HG02885 (cell line): ENCODE data around the gene ATG2B.
"Not testable (repeated sequence)": the region's sequence is repeated elsewhere in the genome, so short reads cannot be mapped to it uniquely, and the experiment has no call there.

ENCODE experiments used
- ATAC-seq: cut with Tn5 transposase; IDR thresholded peaks from one replicate; pipeline ENCODE4 v1.9.1; 2021; ENCODE audit warnings: mild to moderate bottlenecking; ENCODE audit not compliant: unreplicated experiment, poor library complexity

The ATG2B gene

GRCh38 chr14:96376093-96376492 lies 13.0 kb upstream of the ATG2B start:
- ATAC-seq, result no peak

- no peak for ATAC-seq
Observed at GRCh38 chr14:96373538-96373937, 10.4 kb upstream of the ATG2B start.

DNA sequence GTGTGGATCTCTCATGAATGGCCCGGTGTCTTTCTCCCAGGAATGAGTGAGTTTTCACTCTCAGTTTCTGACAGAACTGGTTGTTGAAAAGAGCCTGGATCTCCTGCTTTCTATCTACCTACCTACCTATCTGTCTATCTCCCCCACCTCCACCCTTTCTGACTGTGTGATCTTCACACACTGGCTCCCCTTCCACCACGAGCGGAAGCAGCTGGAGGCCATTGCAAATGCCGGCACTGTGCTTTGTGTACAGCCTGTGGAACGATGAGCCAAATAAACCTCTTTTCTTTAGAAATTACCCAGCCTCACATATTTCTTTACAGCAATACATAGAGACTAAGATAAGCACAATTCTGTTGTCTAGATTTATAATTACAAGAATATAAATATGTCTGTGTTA lies 7.4 kb upstream of the ATG2B start:
- ATAC-seq, result no peak

GRCh38 chr14:96368534-96368933 lies 5.4 kb upstream of the ATG2B start:
- no peak for ATAC-seq

GRCh38 chr14:96364962-96365361 lies 1.8 kb upstream of the ATG2B start:
- ATAC-seq, result no peak

DNA sequence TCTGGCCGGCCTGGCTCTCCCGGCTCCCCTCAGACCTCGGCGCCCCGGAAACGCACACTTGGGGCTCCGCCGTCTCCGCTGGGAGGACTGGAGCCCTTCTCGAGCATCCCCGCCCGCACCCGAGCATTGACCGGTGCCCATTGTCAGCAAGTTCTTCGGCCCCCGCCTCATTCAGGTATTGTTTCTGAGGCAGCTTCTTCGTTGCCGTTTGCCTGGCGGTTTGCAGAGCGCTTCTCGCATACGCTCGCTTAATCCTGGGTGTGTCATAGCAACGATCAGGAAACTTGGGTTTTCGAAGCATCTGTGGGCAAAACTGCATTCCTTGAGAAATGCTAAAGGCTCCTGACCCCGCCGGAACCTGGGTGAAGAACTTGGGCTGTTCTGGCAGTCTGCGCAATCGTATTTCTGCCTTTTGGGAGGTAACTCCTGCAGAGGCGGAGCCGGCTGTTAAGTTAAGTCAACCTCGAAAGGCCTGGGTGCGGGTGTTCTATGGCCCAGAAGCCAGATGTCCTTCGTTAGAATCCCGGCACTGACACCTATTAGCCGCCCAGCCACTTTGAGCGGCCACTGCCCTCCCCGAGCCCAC lies 703 bp upstream of the ATG2B start:
- ATAC-seq, result peak; percentile 33

DNA sequence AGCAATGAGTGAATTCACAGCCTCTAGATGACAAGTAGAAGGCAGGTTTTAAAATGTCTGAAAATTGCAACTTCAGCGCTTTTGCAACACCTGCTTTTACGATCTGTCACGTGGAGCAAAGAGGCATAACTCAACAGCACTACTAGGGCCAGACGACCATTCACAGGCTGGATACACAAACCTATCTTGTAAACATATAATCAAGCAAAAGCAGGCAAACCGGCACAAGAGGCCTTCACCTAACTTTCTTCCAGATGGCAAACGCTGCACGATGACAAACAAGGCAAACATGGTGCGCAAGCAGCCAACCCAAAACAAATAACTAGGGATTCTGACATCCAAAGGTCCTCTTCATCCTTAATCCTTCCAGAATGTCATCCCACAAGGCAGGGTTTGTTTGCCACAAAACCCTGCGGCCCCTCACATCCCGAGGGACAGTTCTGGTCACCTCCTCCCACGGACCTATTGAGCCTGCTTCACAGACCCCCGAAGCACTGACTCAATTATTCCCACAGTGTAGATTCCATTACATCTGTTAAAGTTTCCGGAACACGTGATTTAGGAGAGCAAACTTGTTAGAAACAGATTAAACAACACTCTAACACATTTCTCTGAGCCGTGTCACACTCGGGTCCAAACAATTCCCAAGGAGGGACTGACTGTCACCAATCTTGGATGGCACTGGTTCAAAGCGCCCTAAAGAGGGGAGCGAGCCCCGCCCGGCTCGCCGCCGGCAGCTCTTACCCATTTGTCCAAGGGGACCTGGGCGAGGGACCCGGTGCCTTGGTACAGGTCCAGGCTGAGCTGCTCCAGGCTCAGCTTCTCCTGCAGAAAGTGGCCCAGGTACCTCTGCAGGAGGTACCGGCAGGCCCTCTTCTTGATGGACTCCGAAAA lies 823 bp downstream of the ATG2B start:
- peak; percentile 28 for ATAC-seq

DNA sequence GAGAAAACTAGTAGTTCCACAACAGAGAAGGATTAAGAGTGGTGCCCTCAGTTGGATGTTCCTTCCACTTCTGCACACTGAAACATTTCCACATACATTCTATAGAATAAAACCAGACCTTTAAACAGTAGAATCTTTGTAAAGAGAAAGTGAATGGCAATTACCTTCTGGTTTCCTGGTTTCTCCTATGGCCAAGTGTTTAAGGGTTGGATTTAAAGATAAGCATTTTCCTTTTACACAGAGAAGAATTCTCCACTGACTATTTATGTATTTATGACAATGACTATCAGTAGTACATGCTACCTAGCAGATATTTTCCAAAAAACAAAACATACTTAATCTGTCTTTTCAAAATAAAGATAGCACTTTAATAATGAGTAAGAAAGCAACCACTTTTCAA lies 3.2 kb downstream of the ATG2B start:
- ATAC-seq, result no peak

- ATAC-seq, result no peak
Observed at GRCh38 chr14:96357216-96357615, 5.9 kb downstream of the ATG2B start.

DNA sequence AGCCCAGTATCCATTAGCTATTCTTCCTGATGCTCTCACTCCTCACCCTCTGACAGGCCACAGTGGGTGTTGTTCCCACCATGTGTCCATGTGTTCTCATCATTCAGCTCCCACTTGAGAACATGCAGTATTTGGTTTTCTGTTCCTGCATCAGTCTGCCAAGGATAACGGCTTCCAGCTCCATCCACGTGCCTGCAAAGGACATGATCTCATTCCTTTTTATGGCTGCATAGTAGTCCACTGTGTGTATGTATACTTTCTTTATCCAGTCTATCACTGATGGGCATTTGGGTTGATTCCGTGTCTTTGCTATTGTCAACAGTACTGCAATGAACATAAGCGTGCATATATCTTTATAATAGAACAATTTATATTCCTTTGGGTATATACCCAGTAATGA lies 8.9 kb downstream of the ATG2B start:
- ATAC-seq, result no peak

- ATAC-seq, result no peak
Observed at GRCh38 chr14:96352708-96353107, 10.4 kb downstream of the ATG2B start.

DNA sequence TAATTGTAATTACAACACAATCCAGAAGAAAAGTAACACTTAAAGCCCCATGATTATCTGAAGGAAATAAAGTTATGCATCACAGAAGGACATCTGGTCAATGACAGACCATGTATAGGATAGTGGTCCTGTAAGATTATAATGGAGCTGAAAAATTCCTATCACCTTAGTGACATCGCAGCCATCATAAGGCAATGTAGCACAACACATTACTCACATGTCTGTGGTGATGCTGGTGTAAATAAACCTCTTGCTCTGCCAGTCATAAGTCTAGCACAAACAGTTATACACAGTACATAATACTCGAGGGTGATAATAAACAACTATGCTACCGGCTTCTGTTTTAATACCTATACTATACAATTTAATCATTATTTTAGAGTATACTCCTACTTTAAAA lies 11.2 kb downstream of the ATG2B start:
- ATAC-seq, result no peak

GRCh38 chr14:96349286-96350075 lies 13.7 kb downstream of the ATG2B start:
- ATAC-seq, result no peak

GRCh38 chr14:96347957-96348356 lies 15.2 kb downstream of the ATG2B start:
- not testable (repeated sequence) for ATAC-seq

- no peak for ATAC-seq
Observed at GRCh38 chr14:96345669-96346068, 17.5 kb downstream of the ATG2B start.

DNA sequence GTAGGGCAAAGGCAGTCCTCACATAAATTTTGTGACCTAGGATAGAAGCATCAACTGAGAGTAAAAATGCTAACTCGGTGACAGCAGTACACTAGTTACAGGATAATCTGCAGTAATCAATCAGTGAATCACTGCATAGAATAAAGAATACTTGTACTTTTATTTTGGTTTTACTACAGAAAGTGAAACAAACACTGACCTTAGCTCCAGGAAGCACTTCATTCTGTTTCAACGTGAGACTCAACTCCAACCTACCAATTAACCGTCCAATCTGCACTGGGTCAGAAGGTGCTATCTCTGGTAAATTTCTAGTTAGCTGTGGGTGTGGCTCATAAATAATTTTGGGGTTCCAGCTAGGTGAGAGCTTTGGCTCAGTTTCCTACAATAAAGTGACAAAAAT lies 21.8 kb downstream of the ATG2B start:
- ATAC-seq, result no peak

DNA sequence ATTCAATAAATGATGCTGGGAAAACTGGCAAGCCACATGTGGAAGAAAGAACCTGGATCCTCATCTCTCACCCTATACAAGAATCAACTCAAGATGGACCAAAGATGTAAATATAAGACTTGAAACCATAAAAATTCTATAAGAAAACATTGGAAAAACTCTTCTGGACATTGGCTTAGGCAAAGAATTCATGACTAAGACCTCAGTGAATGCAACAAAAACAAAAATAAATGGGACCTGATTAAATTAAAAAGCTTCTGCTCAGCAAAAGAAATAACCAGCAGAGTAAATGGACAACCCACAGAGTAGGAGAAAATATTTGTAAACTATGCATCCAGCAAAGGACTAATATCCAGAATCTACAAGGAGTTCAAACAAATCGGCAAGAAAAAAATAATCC lies 24.6 kb downstream of the ATG2B start:
- no peak for ATAC-seq

GRCh38 chr14:96324219-96324618 lies 38.9 kb downstream of the ATG2B start:
- ATAC-seq, result no peak

DNA sequence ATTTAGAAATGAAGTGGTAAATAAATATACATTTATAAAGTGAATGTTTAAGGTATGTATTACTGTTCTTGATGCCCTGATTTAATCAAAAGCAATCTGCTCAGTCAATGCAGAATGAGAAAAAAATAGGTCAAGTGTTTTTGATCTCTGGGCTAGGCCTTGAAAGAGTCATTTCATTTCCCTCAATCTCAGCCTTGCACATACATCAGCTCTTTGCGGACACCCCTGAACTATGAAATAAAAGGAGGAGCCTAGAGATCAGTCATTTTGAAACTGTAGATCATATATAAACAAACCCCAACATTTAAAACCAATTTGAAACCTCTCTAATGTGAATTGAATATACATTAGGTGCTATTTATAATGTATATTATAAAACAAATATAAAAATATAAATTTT lies 42.5 kb downstream of the ATG2B start:
- ATAC-seq, result no peak

DNA sequence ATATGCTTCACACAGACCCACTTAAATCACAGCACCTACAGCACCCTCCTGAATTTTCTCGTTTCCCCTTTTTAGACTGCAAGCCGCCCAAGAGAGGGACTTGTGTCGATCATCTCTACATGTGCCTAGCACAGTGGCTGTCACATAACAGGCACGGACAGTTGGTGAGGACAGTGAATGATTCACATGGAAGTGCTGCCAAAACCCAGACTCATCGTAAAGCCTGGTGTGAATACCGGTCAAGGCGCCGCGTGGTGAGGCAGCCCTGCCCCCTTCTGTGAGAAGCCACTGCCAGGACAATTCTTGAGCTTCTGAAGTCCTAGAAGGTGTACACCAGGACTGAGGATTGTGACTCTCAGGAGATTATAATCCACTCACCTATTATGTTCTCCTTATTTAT lies 44.3 kb downstream of the ATG2B start:
- no peak for ATAC-seq

DNA sequence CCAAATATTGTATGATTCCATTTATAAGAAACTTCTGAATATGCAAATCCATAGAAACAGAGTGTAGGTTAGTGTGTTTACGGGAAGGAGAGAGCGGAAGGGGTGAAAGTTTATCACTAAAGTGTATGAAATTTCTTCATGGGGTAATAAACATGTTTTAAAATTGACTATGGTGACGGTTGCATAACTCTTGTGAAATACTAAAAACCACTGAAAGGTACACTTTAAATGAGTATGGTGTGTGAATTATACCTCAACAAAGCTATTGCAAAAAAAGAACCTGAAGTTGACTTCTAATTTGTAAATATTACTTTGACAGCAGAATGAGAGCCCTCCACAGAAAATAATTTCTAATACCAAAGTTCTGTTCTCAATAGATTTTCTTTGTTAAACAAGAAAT lies 47.1 kb downstream of the ATG2B start:
- ATAC-seq, result no peak
